ENCODE measurements around the gene COL18A1.

DNA sequence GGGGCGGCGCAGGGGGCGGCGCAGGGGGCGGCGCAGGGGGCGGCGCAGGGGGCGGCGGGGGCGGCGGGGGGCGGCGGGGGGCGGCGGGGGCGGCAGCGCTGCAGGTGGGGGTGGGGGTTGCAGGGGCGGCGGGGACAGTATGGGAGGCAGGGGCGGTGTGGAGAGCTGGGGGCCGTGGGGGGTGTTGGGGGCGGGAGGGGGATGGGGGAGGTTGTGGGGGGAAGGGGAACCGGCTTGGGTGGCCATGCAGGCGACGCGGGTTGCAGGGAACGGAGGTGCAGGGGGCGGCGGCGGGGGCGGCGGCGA, 150.2 kb downstream of the COL18A1 start:
- TF ChIP-seq TEAD4 (IDR thresholded peaks at IDR 0.05; ENCODE audit: low read depth, low read length) (no peak), YY1 (IDR thresholded peaks at IDR 0.05; ENCODE audit: low read depth, low read length) (no peak), CBX5 (IDR thresholded peaks at IDR 0.05; ENCODE audit: low read depth, low read length) (no peak), NRF1 (IDR thresholded peaks at IDR 0.05; ENCODE audit: low read depth, low read length) (no peak), TAF1 (IDR thresholded peaks at IDR 0.05; ENCODE audit: low read depth, low read length) (no peak), SRF (IDR thresholded peaks at IDR 0.05; ENCODE audit: low read depth, low read length) (no peak), TAF7 (optimal IDR thresholded peaks at IDR 0.05; ENCODE audit: borderline replicate concordance, low read depth, low read length) (no peak), EP300 (IDR thresholded peaks at IDR 0.05; ENCODE audit: borderline replicate concordance in 1 of 2, low read depth in 2 of 2, low read length in 2 of 2) (no peak)
- TF ChIP-seq, protein P1, sequence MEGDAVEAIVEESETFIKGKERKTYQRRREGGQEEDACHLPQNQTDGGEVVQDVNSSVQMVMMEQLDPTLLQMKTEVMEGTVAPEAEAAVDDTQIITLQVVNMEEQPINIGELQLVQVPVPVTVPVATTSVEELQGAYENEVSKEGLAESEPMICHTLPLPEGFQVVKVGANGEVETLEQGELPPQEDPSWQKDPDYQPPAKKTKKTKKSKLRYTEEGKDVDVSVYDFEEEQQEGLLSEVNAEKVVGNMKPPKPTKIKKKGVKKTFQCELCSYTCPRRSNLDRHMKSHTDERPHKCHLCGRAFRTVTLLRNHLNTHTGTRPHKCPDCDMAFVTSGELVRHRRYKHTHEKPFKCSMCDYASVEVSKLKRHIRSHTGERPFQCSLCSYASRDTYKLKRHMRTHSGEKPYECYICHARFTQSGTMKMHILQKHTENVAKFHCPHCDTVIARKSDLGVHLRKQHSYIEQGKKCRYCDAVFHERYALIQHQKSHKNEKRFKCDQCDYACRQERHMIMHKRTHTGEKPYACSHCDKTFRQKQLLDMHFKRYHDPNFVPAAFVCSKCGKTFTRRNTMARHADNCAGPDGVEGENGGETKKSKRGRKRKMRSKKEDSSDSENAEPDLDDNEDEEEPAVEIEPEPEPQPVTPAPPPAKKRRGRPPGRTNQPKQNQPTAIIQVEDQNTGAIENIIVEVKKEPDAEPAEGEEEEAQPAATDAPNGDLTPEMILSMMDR (IDR thresholded peaks at IDR 0.05; ENCODE audit: control extremely low read depth in 1 of 3, insufficient read depth in 1 of 3, low read depth in 1 of 3, low read length in 3 of 3) = no peak
- TF ChIP-seq, protein P2, sequence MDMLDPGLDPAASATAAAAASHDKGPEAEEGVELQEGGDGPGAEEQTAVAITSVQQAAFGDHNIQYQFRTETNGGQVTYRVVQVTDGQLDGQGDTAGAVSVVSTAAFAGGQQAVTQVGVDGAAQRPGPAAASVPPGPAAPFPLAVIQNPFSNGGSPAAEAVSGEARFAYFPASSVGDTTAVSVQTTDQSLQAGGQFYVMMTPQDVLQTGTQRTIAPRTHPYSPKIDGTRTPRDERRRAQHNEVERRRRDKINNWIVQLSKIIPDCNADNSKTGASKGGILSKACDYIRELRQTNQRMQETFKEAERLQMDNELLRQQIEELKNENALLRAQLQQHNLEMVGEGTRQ (IDR thresholded peaks at IDR 0.05; ENCODE audit: low read length) = no peak
- TF ChIP-seq, protein P3, sequence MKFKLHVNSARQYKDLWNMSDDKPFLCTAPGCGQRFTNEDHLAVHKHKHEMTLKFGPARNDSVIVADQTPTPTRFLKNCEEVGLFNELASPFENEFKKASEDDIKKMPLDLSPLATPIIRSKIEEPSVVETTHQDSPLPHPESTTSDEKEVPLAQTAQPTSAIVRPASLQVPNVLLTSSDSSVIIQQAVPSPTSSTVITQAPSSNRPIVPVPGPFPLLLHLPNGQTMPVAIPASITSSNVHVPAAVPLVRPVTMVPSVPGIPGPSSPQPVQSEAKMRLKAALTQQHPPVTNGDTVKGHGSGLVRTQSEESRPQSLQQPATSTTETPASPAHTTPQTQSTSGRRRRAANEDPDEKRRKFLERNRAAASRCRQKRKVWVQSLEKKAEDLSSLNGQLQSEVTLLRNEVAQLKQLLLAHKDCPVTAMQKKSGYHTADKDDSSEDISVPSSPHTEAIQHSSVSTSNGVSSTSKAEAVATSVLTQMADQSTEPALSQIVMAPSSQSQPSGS (IDR thresholded peaks at IDR 0.05; ENCODE audit: low read length) = no peak

Measured in H1 (cell line).